Epithelial cell of esophagus (primary cell): ENCODE measurements around the gene UBE2H.
"Not testable (repeated sequence)": the region's sequence is repeated elsewhere in the genome, so short reads cannot be mapped to it uniquely, and the experiment has no call there.

Experiments
- DNase-seq: peaks from one replicate; pipeline ENCODE4 v3.0.0; 2010; ENCODE audit warnings: low read depth
- H3K4me3 ChIP-seq: 2 replicates; pipeline ENCODE4 v1.5.1; 2011; ENCODE audit warnings: mild to moderate bottlenecking, low read length, control low read depth
- TF ChIP-seq, protein P1 (sequence below): IDR thresholded peaks from 2 replicates; pipeline ENCODE4 v1.5.1; 2011; ENCODE audit warnings: low read depth, mild to moderate bottlenecking, low read length, control low read depth, inconsistent platforms; ENCODE audit not compliant: insufficient read depth; ENCODE audit errors: missing control alignments

The UBE2H gene

DNA sequence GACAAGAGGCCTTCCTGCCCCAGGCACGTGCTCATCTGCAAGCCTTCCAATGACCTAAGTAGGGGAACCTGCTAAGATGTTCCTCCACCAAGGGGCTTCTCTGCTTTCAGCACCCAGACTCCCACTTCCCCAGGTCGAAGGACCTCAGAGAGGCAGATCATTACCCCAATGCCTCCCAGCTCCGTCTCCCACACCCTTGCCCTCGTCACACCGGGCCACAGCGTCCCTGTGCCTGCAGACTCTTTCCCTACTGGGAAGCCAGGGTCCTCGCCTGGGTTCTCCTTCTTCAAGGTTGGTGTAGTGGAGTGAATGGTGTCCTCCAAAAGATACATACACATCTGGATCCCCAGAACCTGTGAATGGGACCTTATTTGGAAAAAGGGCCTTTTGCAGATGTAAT lies 151.9 kb downstream of the UBE2H start:
- no peak overlapping the region for H3K4me3 ChIP-seq
- no peak for DNase-seq

DNA sequence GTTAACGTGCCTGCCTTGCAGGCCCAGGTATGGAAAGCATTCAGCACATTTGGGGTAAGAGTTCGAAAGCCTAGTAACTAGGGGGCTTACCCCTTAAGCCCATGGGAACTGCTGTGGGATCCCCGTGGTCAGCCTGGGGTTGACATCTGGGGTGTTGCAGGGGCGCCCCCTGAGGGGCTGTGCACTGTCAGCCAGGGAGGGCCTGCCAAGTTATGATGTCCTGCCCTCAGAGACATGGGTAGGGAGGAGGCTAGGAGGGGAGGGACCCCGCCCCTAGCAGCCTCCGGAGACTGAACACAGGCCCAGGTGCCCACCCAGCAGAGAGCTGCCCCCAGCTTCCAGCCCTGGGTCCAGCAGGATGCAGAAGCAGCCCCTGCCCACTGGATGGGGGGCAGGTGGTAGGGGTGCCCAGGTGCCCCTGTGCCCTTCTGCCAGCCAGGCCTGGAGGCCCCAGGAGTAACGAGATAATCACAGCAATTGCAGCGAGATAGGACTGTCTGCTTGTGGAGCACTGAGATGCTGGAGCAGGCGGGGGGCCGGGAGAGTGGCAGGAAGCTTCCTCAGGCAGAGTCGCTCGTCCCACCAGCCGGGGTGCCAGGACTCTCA lies 153.3 kb downstream of the UBE2H start:
- no peak overlapping the region for H3K4me3 ChIP-seq
- TF ChIP-seq, protein P1, sequence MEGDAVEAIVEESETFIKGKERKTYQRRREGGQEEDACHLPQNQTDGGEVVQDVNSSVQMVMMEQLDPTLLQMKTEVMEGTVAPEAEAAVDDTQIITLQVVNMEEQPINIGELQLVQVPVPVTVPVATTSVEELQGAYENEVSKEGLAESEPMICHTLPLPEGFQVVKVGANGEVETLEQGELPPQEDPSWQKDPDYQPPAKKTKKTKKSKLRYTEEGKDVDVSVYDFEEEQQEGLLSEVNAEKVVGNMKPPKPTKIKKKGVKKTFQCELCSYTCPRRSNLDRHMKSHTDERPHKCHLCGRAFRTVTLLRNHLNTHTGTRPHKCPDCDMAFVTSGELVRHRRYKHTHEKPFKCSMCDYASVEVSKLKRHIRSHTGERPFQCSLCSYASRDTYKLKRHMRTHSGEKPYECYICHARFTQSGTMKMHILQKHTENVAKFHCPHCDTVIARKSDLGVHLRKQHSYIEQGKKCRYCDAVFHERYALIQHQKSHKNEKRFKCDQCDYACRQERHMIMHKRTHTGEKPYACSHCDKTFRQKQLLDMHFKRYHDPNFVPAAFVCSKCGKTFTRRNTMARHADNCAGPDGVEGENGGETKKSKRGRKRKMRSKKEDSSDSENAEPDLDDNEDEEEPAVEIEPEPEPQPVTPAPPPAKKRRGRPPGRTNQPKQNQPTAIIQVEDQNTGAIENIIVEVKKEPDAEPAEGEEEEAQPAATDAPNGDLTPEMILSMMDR = no peak
- DNase-seq = no peak

More for the DNA sequence above, 151.9 kb downstream of the UBE2H start:
- TF ChIP-seq, protein P1 = no peak

DNA sequence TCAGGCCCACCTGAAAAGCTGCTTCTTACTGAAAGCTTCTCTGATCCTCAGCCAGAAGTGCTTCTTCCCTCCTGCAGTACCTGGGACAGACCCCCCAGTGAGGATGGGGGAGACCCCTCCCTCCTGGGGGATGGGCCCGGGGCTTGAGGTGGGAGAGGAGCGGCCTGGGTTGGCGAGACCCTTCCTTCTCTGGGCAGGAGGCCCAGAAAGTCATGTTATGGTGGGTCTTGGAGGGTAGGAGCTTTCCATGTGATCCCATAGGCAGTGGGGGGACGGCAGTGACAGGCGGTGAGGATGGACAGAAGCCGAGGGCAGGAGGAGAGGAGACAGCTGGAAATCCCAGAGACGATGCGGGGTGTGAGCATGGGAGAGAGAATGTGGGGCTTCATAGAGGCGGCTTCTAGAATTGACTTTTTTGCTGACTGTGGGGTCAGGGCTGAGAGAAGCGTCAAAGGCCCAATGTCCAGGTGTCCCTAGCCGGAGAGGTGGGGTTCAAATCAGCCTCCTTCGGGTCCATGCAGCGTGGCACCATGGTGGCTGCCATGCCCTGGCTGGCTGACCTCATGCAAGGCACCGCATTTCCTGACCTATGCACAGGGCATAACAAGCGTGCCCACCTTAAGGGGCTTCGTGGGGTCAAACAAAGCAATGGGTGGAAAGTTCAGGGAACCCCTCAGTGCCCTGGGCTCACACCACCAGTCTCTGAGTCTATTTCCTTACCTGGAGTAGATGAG lies 154.0 kb downstream of the UBE2H start:
- no peak overlapping the region for H3K4me3 ChIP-seq
- TF ChIP-seq, protein P1 = no peak
- no peak for DNase-seq

DNA sequence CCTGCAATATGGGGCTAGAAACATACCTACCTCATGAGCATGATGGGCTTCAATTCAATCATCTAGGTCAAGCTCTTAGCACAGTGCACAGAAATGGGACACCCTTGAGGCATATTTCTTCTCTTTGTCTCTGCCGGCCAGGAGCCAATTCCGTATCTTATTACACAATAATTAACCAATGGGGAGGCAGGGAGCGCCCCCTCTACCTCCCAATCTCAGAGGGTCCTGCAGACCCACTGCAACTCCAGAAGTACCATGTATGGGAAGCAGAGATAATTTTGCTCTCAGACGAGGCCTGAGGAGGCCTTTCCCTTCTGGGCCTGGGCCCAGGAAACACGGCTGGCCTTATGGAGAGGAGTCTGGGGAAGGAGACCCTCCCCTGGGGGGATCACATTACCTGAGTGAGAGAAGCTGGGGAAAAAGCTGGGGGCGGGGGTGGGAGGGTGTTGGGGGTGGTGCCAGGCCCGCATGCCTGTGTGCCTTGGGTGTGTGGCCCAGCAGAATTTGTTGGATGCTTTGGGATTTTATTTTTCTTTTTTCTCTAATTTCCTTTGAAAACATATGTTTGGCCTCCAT lies 155.5 kb downstream of the UBE2H start:
- TF ChIP-seq, protein P1 = no peak
- no peak for DNase-seq
- H3K4me3 ChIP-seq = no peak overlapping the region

DNA sequence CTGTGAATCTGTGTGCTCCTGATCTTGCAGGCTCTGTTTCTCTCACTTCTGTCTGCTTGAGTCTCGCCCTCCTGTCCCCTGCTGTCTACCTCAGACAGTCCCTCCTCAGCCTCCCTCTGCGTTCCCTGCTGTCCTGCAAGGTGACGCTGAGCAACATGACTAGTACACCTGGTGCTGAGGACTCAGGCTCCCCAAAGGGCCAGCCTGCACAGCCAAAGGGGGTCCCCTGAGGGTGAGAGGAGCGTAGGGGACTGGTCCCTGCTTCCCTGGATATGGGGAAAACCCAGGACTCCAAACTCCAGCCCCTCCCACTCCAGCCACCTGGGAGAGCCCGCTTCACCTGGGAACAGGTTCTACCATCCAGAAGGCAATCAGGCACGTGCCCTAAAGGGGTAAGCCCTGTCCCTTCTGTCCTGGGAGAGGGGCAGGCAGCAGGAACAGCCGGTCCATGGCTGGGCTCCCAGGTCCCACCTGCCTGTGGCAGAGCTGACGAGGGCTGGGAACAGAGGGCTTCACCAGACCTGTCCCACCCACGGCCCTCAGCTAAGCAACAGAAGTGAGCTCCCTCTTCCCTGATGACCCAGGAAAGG lies 156.5 kb downstream of the UBE2H start:
- H3K4me3 ChIP-seq = no peak overlapping the region
- TF ChIP-seq, protein P1 = no peak
- DNase-seq = no peak

DNA sequence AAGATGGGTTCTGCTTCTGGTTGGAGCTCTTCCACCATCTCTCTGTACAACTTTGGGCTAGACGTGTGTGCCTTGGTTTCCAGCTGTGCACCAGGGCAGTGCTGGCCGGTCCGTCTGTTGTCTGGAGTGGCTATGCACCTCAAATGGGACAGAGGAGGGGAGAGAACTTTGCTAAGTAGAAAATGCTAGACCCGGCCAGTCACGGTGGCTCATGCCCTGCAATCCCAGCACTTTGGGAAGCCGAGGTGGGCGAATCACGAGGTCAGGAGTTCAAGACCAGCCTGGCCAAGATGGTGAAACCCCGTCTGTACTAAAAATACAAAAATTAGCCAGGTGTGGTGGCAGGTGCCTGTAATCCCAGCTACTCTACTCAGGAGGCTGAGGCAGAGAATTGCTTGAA lies 158.3 kb downstream of the UBE2H start:
- not testable (repeated sequence) for DNase-seq, H3K4me3 ChIP-seq

DNA sequence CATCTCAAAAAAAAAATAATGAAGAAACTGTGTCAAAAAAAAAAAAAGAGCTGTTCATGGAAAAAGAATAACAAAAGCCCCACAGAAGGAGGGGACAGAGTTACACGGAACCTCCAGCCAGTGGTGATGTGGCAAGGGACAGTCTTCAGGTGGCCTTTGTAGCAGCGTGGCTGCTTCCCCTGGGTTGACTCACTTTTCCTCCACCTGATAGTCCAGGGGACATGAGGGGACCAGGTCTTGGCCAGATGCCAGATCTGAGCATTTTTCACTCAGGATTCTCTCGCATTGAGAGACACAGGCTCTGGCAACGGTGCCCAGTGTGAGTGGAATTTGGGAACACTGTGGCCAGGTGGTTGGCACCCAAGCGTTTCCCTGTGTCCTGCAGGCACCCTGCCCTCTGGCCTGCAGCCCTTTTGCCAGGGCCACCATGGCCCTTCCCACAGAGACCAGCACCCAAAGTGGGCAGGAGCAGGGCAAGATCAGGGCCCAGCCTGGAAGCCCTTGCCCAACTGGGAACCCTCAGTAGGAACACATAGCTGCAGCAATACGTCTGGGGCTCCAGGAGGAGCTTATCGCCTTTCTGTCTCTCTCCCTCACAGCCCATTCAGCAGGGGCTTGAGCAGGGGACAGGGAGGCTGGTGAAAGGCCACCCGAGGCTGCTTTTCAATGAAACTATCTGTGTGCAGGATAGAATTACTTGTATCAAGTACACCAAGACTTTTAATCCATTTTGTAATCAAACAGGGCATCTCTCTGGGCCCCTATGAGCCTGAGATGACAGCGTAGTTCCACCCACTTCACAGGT lies 159.1 kb downstream of the UBE2H start:
- TF ChIP-seq, protein P1 = no peak
- no peak overlapping the region for H3K4me3 ChIP-seq
- no peak for DNase-seq
